HL-60 (cell line): ENCODE results near the gene PDRG1.

Source experiments
- DNase-seq, 2 experiments: peaks; one replicate each; pipeline ENCODE4 v3.0.0-alpha.2; 2010 to 2020; ENCODE audit warnings: low read depth in 1 of 2, low spot score in 1 of 2
- H3K27ac ChIP-seq: fragments of 250-450 bp; sonication (Bioruptor Pico); replicated peaks from 2 replicates; pipeline ENCODE4 v1.5.1; 2020; ENCODE audit warnings: mild to moderate bottlenecking, moderate library complexity
- H3K27me3 ChIP-seq: fragments of 250-450 bp; sonication (Bioruptor Pico); 2 replicates; pipeline ENCODE4 v1.5.1; 2021; ENCODE audit warnings: mild to moderate bottlenecking, moderate library complexity; ENCODE audit not compliant: insufficient read depth, poor library complexity, severe bottlenecking
- H3K4me3 ChIP-seq: replicated peaks from 2 replicates; pipeline ENCODE4 v1.5.1; 2011; ENCODE audit warnings: mild to moderate bottlenecking, control low read depth, low read length; ENCODE audit not compliant: insufficient read depth
- GABPA ChIP-seq: IDR thresholded peaks from 2 replicates; pipeline ENCODE4 v1.6.1; 2012; ENCODE audit warnings: low read depth
- POLR2AphosphoS5 ChIP-seq: IDR thresholded peaks from 2 replicates; pipeline ENCODE4 v1.6.1; 2012; ENCODE audit warnings: low read depth
- SPI1 ChIP-seq: IDR thresholded peaks from 2 replicates; pipeline ENCODE4 v1.6.1; 2012; ENCODE audit warnings: low read depth, mild to moderate bottlenecking, borderline replicate concordance
- TF ChIP-seq, protein P1 (sequence below): IDR thresholded peaks from one replicate; pipeline ENCODE4 v1.5.1; 2011; ENCODE audit warnings: low read length, control low read depth, inconsistent platforms; ENCODE audit not compliant: insufficient read depth
- TF ChIP-seq, protein P2 (sequence below): IDR thresholded peaks from 2 replicates; pipeline ENCODE4 v1.6.1; 2012; ENCODE audit warnings: low read depth; ENCODE audit not compliant: insufficient replicate concordance

The PDRG1 gene

DNA sequence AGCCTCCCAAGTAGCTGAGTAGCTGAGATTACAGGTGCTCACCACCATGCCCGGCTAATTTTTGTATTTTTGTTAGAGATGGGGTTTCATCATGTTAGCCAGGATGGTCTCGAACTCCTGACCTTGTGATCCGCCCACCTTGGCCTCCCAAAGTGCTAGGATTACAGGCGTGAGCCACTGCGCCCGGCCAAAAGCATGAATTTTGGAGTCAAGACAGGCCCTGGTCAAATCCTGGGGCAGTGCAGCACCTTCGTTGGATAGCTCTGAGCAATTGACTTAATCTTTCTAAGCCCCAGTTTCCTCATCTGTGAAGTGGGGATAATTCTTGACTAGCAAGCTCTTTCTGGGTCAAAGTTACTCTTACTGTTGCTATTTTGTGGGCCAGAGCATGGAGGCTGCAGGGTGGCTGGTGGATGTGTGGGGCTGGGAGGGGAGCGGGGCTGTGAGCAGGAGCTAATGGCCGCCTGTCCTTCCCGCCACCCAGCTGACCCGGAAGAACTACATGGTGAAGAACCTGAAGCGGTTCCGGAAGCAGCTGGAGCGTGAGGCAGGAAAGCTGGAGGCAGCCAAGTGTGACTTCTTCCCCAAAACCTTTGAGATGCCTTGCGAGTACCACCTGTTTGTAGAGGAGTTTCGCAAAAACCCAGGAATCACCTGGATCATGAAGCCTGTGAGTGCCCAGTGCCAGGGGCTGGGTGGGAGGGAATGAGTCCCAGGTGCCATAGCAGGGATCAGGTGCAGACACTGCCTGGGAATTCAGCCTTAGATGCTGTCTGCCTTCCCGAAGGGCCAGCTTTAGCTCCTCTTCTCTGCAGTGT, 42.4 kb downstream of the PDRG1 start:
- DNase-seq, result no peak
- TF ChIP-seq, protein P1, sequence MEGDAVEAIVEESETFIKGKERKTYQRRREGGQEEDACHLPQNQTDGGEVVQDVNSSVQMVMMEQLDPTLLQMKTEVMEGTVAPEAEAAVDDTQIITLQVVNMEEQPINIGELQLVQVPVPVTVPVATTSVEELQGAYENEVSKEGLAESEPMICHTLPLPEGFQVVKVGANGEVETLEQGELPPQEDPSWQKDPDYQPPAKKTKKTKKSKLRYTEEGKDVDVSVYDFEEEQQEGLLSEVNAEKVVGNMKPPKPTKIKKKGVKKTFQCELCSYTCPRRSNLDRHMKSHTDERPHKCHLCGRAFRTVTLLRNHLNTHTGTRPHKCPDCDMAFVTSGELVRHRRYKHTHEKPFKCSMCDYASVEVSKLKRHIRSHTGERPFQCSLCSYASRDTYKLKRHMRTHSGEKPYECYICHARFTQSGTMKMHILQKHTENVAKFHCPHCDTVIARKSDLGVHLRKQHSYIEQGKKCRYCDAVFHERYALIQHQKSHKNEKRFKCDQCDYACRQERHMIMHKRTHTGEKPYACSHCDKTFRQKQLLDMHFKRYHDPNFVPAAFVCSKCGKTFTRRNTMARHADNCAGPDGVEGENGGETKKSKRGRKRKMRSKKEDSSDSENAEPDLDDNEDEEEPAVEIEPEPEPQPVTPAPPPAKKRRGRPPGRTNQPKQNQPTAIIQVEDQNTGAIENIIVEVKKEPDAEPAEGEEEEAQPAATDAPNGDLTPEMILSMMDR, result no peak
- TF ChIP-seq POLR2AphosphoS5 (no peak), SPI1 (no peak), GABPA (no peak)
- TF ChIP-seq, protein P2, sequence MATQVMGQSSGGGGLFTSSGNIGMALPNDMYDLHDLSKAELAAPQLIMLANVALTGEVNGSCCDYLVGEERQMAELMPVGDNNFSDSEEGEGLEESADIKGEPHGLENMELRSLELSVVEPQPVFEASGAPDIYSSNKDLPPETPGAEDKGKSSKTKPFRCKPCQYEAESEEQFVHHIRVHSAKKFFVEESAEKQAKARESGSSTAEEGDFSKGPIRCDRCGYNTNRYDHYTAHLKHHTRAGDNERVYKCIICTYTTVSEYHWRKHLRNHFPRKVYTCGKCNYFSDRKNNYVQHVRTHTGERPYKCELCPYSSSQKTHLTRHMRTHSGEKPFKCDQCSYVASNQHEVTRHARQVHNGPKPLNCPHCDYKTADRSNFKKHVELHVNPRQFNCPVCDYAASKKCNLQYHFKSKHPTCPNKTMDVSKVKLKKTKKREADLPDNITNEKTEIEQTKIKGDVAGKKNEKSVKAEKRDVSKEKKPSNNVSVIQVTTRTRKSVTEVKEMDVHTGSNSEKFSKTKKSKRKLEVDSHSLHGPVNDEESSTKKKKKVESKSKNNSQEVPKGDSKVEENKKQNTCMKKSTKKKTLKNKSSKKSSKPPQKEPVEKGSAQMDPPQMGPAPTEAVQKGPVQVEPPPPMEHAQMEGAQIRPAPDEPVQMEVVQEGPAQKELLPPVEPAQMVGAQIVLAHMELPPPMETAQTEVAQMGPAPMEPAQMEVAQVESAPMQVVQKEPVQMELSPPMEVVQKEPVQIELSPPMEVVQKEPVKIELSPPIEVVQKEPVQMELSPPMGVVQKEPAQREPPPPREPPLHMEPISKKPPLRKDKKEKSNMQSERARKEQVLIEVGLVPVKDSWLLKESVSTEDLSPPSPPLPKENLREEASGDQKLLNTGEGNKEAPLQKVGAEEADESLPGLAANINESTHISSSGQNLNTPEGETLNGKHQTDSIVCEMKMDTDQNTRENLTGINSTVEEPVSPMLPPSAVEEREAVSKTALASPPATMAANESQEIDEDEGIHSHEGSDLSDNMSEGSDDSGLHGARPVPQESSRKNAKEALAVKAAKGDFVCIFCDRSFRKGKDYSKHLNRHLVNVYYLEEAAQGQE, result no peak
- Histone ChIP-seq H3K27ac (no peak overlapping the region), H3K4me3 (no peak overlapping the region), H3K27me3 (no peaks in the 10 kb centered on the region)

DNA sequence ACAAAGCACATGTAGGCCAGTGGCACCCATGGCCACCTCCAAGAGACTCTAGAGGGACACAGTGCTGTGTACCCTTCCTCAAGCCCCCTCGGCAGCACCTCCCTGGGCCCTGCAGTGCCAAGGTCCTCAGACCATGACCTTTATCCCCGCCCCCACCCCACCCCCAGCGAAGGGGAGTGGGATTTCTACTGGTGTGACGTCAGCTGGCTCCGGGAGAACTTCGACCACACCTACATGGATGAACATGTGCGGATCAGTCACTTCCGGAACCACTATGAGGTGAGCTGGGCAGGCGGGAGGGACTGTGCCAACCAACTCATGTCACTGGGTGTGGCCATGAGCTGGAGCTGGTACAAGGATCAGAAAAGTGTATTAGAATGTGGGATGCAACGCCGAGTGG, 43.4 kb downstream of the PDRG1 start:
- no peak for DNase-seq
- no peak overlapping the region for H3K27ac ChIP-seq
- no peaks in the 10 kb centered on the region for H3K27me3 ChIP-seq
- H3K4me3 ChIP-seq, result no peak overlapping the region
- TF ChIP-seq SPI1 (no peak), POLR2AphosphoS5 (no peak)
- TF ChIP-seq, protein P1, result no peak
- TF ChIP-seq, protein P2, result no peak

DNA sequence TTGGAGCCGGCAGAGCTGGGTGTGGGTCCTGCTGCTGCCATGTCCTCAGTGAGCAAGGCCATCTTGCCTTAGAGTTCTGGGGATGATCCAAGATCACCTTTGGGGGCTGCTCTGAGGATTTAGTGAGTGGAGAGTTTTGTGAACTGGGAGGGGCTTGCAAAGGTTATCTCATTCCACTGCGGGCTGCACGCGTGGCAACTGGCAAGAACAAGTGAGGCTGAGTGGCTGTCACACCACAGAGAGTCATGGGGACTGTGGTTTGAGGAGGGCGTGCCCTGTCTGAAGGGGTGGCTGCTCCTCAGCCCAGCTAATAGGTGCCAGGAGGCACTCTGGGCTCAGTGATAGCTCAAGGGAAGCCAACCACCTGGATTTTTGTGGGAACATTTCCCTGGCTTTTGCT, 43.8 kb downstream of the PDRG1 start:
- Histone ChIP-seq H3K4me3 (no peak overlapping the region), H3K27me3 (no peaks in the 10 kb centered on the region), H3K27ac (no peak overlapping the region)
- TF ChIP-seq GABPA (no peak), SPI1 (no peak), POLR2AphosphoS5 (no peak)
- TF ChIP-seq, protein P2, result no peak
- TF ChIP-seq, protein P1, result no peak
- no peak for DNase-seq
